HFFc6 (cell line): ENCODE measurements around the gene MASP2. TPM values are rescaled to one million over a fixed set of nuclear protein-coding genes. Genes with fewer than 3 reads are reported as not detected.

ENCODE experiments used
- DNase-seq: peaks from one replicate; pipeline ENCODE4 v3.0.0-alpha.2; 2018
- H3K27ac Mint-ChIP-seq: 2 replicates; pipeline ENCODE4 v1.8.0; 2020; ENCODE audit warnings: mild to moderate bottlenecking, mixed read lengths
- H3K27me3 Mint-ChIP-seq: 2 replicates; pipeline ENCODE4 v1.8.0; 2021; ENCODE audit warnings: mild to moderate bottlenecking, moderate library complexity, mixed read lengths; ENCODE audit not compliant: insufficient read depth
- H3K36me3 Mint-ChIP-seq: 2 replicates; pipeline ENCODE4 v1.8.0; 2021; ENCODE audit warnings: low read depth, mixed read lengths
- H3K4me1 Mint-ChIP-seq: 2 replicates; pipeline ENCODE4 v1.8.0; 2020; ENCODE audit warnings: low read depth, mixed read lengths
- H3K4me3 Mint-ChIP-seq: 2 replicates; pipeline ENCODE4 v1.8.0; 2020; ENCODE audit warnings: mild to moderate bottlenecking, moderate library complexity, mixed read lengths
- H3K9me3 Mint-ChIP-seq: 2 replicates; pipeline ENCODE4 v1.8.0; 2020; ENCODE audit warnings: mild to moderate bottlenecking, mixed read lengths
- total RNA-seq, 6 experiments: library from RNA; stranded (reverse); fragmentation: NEBNext Ultra II Directional; extraction: Animal tissue kit (Norgen Biotek cat#: 25700); gene quantifications; 2 replicates in 1 of 6; 3 replicates in 5 of 6; pipeline ENCODE4 v1.2.3, GENCODE V29; 2021
- TF ChIP-seq, protein P1 (sequence below): fragments of 200-600 bp; sonication (generic); IDR thresholded peaks from 2 replicates; pipeline ENCODE4 v1.5.0; 2021; ENCODE audit warnings: antibody characterized with exemption, mild to moderate bottlenecking

Gene MASP2
- total RNA-seq, 6 experiments from 2014 or later, result 0.12 TPM; not detected in 5

- TF ChIP-seq, protein P1, sequence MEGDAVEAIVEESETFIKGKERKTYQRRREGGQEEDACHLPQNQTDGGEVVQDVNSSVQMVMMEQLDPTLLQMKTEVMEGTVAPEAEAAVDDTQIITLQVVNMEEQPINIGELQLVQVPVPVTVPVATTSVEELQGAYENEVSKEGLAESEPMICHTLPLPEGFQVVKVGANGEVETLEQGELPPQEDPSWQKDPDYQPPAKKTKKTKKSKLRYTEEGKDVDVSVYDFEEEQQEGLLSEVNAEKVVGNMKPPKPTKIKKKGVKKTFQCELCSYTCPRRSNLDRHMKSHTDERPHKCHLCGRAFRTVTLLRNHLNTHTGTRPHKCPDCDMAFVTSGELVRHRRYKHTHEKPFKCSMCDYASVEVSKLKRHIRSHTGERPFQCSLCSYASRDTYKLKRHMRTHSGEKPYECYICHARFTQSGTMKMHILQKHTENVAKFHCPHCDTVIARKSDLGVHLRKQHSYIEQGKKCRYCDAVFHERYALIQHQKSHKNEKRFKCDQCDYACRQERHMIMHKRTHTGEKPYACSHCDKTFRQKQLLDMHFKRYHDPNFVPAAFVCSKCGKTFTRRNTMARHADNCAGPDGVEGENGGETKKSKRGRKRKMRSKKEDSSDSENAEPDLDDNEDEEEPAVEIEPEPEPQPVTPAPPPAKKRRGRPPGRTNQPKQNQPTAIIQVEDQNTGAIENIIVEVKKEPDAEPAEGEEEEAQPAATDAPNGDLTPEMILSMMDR, result no peak
- no peak overlapping the region for H3K4me3 Mint-ChIP-seq
- no peak overlapping the region for H3K27ac Mint-ChIP-seq
- H3K9me3 Mint-ChIP-seq, result no peaks in the 10 kb centered on the region
- peaks cover 30% of the 10 kb centered on the region for H3K36me3 Mint-ChIP-seq
- no peaks in the 10 kb centered on the region for H3K4me1 Mint-ChIP-seq
- H3K27me3 Mint-ChIP-seq, result peaks cover 1% of the 10 kb centered on the region; the same call in 1 of the 2 replicates
- no peak for DNase-seq
Measured at GRCh38 chr1:11071463-11072215, 24.6 kb upstream of the MASP2 start.

GRCh38 chr1:11070876-11071275 lies 23.8 kb upstream of the MASP2 start:
- no peak overlapping the region for H3K4me3 Mint-ChIP-seq
- no peak for DNase-seq

GRCh38 chr1:11068600-11069473 lies 21.8 kb upstream of the MASP2 start:
- DNase-seq, result no peak
- Mint-ChIP-seq H3K27me3 (peaks cover 1% of the 10 kb centered on the region; the same call in 1 of the 2 replicates), H3K9me3 (no peaks in the 10 kb centered on the region), H3K4me3 (no peak overlapping the region), H3K36me3 (peaks cover 38% of the 10 kb centered on the region), H3K4me1 (no peaks in the 10 kb centered on the region), H3K27ac (no peak overlapping the region)
- TF ChIP-seq, protein P1, result no peak

More at GRCh38 chr1:11070876-11071275, 23.8 kb upstream of the MASP2 start:
- H3K4me1 Mint-ChIP-seq, result no peaks in the 10 kb centered on the region
- H3K36me3 Mint-ChIP-seq, result peaks cover 26% of the 10 kb centered on the region
- H3K27me3 Mint-ChIP-seq, result peaks cover 1% of the 10 kb centered on the region; the same call in 1 of the 2 replicates
- H3K27ac Mint-ChIP-seq, result no peak overlapping the region
- TF ChIP-seq, protein P1, result no peak
- H3K9me3 Mint-ChIP-seq, result no peaks in the 10 kb centered on the region

DNA sequence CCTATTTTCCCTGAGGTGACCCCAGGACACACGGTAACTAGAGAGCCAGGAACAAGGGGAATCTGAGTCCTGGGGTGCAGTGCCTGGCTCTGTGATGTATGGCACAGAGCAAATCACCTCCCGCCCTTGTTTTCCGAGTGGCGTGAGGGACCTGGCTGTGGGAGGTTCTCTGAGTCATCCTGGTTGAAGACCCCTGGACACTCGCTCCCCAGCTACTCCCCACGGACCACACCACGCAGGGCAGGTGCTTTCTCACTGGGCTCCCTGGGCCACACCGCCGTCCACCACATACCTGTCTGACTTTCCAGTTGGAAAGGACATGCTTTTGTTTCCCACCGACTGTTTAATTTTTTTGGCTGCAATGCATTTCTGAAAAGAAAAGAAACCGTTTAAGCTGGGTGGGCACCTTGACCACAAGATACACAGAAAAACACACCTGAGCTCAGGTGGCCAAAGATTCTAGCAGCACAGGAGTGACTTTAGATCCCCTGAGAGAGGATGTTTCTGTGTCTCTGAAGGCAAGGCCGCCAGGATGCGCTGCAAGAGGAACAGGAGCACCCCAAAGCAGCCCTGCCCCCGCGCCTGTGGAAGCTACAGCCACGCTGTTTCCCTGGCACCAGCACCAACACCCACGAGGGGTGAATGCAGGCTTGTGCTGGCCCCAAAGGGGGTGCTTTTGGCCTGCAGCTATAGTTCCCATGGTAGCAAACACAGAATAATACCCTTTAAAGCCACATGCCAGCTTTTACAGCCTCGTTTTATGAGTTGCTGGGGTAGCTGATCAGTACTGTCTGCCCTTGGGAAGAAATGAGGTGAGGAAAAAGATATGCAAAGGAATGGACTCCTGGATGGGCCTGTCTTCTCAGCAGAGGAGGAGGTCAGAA lies 20.9 kb upstream of the MASP2 start:
- no peak overlapping the region for H3K27ac Mint-ChIP-seq
- peaks cover 38% of the 10 kb centered on the region for H3K36me3 Mint-ChIP-seq
- H3K27me3 Mint-ChIP-seq, result peaks cover 1% of the 10 kb centered on the region; the same call in 1 of the 2 replicates
- DNase-seq, result no peak
- H3K4me1 Mint-ChIP-seq, result no peaks in the 10 kb centered on the region
- no peak overlapping the region for H3K4me3 Mint-ChIP-seq
- TF ChIP-seq, protein P1, result no peak
- no peaks in the 10 kb centered on the region for H3K9me3 Mint-ChIP-seq

DNA sequence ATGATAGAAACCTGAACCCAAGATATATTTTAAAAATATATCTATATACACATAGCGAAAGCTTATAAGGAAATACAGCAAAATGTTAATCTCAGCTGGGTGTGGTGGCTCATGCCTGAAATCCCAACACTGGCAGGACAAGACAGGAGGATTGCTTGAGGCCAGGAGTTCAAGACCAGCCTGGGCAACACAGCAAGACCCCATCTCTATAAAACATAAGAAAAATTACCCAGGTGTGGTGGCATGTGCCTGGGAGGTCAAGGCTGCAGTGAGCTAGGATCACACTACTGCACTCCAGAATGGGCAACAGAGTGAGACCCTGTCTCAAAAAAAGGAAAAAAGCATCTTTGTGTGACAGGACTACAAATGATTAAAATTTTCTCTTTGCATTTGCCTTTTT lies 18.8 kb upstream of the MASP2 start:
- peaks cover 35% of the 10 kb centered on the region for H3K36me3 Mint-ChIP-seq
- no peak overlapping the region for H3K27ac Mint-ChIP-seq
- TF ChIP-seq, protein P1, result no peak
- no peak for DNase-seq
- H3K4me1 Mint-ChIP-seq, result peaks cover 10% of the 10 kb centered on the region
- H3K9me3 Mint-ChIP-seq, result no peaks in the 10 kb centered on the region
- H3K4me3 Mint-ChIP-seq, result no peak overlapping the region
- H3K27me3 Mint-ChIP-seq, result no peaks in the 10 kb centered on the region; the same call in 1 of the 2 replicates
